RKO (cell line): ENCODE measurements around the gene BAIAP2.
"Not testable (repeated sequence)": the region's sequence is repeated elsewhere in the genome, so short reads cannot be mapped to it uniquely, and the experiment has no call there.

Source experiments
- DNase-seq: peaks from one replicate; pipeline ENCODE4 v3.0.0-alpha.2; 2016; ENCODE audit warnings: low spot score

The BAIAP2 gene

GRCh38 chr17:81069135-81069645 is 34.2 kb downstream of the BAIAP2 start:
- no peak for DNase-seq

- DNase-seq = no peak
These were observed 35.7 kb downstream of the BAIAP2 start for GRCh38 chr17:81070541-81071246.

DNA sequence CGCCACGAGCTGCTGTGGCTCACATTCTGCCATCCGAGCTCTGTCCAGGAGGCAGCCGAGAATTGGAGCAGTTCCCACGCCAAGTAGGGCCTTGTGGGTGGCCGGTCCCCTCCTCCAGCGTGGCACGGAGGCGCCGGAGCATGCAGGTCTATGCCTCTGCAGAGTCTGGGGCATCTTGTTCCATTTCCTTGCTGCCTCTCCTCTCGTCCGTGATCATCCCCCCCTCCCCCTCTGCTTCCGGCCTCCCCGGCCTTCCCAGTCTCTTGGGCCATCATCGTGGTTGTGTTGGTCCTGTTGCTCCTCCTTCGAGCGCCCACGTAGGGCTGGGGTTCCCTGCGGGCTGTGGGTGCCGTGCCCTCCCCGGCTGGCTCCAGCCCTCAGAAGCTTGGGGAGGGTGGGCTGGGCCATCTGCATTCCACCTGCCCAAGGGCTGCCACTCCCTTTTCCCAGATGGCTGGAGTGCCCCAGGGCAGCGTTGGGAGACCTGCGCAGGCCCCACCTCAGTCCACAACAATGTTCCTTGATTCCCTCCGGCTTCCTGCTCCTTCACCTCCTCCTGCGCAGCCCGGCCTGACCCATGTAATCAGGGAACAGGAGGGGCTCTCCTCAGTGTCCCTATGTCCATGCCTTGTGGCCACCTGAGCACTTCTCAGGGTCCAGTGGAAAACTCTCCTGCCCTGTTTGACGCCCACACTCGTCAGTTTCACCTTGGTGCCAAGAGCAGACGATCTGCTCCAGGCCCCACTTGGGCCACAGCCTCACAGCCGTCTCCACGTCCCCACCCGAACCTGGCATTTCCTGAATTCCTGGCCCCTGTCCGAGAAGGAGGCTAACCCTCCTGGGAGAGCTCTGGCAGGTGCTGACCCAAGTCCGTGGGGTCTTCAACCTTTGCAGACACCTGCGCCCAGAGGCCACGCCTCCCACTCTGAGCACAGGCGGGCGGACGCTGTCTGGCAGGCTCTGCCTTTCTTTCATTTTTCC is 37.1 kb downstream of the BAIAP2 start:
- no peak for DNase-seq

DNA sequence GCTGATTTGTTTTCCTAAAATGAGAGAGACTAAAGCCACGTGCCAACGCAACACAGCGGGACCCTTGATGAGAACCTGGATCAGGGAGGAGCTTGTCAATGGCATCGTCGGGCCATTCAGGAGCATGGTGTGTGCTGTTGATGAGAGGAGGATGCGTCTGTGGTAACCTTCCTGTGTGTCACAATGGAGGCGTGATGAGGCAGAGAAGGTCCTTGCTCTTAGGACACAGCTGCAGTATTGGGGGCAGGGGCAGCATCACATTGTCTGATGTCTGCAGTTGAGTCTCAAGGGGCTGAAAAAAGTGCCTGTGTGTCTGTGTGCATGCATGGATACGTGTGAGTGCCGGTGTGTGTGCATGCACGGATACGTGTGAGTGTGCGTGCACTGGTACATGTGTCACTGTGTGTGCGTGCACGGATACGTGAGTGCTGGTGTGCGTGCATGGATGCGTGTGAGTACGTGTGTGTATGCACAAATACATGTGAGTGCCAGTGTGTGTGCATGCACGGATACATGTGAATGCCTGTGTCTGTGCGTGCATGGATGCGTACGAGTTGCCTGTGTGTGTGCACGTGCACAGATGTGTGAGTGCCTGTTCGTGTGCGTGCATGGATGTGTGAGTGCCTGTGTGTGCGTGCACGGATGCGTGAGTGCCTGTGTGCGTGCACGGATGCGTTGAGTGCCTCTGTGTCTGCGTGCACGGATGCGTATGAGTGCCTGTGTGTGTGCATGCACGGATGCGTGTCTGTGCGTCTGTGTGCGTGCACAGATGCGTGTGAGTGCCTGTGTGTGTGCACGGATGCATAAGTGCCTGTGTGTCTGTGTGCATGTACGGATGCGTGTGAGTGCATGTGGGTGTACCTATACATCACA is 39.3 kb downstream of the BAIAP2 start:
- no peak for DNase-seq

DNA sequence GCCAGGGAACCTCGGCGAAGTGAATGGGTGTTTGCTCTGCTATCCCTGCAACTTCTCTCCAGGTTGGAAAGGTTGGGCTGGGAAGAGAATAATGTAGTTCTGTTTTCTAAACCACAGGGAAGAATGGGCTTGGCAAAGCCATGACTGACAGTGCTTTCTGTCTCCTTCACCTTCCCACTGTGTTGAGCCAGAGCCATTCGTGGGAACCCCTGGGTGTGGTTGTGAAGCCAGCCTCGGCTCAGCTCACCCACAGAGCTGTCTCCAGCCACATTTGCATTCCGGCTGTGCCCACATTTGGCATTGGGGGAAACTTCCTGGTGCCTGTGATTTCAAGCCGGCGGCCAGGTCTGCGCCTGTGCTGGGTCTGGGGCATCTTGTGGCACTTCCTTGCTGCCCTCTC is 39.9 kb downstream of the BAIAP2 start:
- no peak for DNase-seq

DNA sequence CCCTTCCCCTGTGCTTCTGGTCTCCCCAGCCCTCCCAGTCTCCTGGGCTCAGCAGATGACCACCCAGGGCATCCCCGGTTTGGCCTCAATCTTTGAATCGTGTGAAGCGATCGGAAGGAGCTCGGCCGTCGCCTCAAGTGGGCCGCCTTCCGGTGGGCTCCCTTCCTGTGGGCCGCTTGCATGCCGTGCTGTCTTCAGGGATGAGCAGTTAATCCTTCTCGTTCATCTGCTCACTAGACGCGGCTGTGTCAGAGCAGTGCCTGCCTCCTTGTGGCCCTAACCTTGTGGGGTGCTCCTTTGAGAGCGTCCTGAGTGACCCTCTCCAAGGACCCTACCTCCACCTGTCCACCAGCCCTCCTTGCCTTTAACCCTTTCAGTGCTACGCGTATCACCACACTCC is 40.4 kb downstream of the BAIAP2 start:
- DNase-seq = no peak

- no peak for DNase-seq
These were observed 41.3 kb downstream of the BAIAP2 start for GRCh38 chr17:81076141-81076679.

- not testable (repeated sequence) for DNase-seq
These were observed 43.3 kb downstream of the BAIAP2 start for GRCh38 chr17:81078026-81078913.

- DNase-seq = no peak
These were observed 45.1 kb downstream of the BAIAP2 start for GRCh38 chr17:81080019-81080418.

DNA sequence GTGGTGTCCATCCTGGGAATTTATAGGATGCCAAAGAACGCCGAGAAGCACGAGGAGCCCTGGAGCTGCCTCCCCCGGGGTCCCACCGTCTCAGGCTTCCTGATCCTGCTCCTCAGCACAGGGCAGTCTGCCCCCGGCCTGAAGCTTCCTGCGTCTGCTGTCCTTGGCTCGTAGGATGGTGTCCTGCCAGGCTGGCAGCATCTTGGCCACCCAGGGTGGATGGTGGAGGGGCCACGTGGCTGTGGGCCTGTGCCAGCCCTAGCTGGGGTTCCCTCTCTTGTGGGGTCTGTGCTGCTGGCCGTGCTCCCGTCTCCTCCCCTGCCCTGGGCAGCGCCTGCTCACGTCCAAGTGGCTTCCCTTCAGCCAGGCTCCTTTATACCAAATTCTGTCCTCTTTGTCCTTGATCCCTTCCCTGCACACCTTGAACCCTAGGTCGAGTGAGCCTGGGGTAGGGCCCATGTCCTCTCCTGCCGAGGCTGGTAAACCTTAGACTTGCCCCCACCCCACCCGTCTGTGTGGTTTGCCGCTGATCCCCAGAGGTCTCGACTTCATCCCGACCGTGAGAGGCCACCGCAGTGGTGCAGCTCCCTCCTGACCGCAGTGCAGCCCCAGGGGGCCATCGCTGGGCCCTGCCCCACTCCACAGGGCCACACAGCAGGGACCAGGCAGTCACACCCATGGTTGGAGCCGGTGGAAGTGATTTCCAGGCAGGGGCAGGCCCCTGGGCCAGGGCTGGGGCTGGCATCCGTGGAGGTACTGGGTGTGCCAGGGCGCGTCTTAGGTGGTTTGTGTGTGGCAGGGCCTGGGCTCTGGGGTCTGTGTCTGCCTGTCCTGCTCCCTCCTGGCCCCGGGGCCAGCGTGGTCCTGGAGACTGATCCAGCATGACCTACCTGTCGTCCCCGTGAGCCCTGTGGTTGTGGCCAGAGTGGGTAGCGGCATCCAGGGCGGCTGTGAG is 46.5 kb downstream of the BAIAP2 start:
- DNase-seq = no peak

- DNase-seq = no peak
These were observed 47.5 kb downstream of the BAIAP2 start for GRCh38 chr17:81082177-81083073.

GRCh38 chr17:81083125-81083765 is 48.3 kb downstream of the BAIAP2 start:
- DNase-seq = no peak

DNA sequence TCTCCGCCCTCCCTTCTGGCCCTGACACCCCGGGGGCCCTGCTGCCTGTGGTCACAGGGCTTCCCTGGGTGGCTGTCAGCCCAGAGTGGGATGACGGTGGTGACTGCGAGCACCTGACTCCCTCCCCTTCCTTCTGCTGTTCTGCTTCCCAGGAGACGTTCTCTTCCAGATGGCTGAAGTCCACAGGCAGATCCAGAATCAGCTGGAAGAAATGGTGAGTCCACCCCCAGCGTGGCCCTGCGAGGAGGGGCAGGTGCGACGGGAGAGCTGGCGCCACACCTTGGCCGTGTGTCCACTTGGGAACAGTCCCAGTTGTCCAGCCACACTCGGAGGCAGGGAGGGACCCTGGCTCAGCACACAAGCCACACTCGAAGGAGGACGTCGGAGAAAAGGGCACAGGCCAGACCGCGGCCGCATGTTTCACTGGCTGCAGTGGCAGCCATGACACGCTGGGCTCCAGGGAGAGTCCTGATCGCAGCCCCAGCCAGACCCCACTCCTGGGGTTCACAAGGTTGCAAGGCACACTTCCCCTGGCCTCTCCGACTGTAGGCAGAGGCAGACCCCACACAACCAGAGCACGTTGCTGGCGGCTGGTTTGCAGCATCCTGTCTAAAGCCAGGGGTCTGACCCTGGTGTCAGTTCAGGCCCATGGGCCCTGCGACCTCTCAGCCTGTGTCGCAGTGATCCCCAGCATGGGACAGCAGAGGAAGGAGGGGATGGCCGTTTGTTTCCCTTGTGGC is 49.9 kb downstream of the BAIAP2 start:
- no peak for DNase-seq

DNA sequence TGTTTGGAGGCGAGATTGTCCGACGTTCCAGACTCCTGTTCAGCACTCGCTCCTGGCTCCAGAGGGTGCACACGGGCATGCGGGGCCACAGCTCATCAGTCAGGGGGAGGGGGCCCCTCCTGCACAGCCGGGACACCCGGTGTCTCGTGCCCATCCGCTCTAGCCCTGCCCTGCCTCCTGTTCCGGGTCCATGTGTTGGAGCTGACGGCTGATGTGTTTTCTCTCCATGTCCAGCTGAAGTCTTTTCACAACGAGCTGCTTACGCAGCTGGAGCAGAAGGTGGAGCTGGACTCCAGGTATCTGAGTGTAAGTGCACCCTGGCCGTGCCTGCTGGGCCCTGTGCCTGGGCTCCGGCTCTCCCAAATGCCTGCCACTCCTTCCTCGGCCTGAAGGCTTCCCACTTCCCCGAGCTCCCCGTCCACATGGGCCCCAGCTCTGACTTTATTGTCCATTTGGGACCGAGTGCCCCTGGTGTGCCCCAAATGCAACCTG is 50.5 kb downstream of the BAIAP2 start:
- DNase-seq = no peak

DNA sequence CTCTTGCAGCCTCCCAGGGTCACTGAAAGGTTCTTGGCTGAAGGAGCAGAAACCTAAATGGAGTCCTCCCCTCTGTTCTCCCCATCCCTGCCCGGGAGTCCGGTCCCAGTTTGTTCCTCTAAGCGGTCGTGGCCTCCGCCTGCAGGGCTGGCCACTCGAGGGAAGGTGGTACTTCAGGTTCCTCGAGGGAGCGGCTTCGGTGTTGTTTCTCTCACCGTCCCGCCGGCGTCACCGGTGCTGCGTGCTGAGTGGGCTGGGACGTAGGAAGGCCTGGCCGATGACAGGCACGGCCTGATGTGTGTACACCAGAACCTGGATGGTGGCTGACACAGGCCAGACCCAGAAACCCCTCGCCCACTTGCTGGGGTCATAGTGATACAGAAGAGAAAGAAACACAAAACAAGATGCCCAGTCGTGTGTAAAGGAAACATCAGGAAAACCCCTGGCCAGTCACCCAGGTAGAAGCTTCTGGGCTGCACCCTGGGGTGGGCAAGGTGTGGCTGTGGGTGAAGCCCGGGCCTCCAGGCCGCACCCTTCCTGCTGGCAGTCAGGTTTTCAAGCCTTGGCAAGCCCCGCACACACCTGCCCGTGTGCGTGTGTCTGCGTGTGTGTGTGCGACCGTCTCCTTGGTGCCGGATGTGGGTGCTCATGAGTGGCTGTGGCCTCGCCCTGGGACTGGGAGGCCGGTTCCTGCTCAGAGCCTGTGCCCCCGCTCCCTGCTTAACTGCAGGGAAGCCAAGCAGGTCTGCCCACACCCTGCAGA is 52.0 kb downstream of the BAIAP2 start:
- no peak for DNase-seq
